ENCODE data around the gene EPO. TPM values are rescaled to one million over a fixed set of nuclear protein-coding genes. Genes with fewer than 3 reads are reported as not detected.
A peak's percentile ranks its signal among the peaks of the same experiment; 100 is the strongest.
"Not testable (repeated sequence)": the region's sequence is repeated elsewhere in the genome, so short reads cannot be mapped to it uniquely, and the experiment has no call there.

Gene EPO
- total RNA-seq, 1 donor from 2014 or later = 0.58 TPM

- H3K4me2 ChIP-seq = no peak overlapping the region
- DNase-seq (ENCODE audit: low spot score) = no peak
- no peaks in the 10 kb centered on the region for H3K9me3 ChIP-seq (ENCODE audit: low read depth)
- TF ChIP-seq CTCF (IDR thresholded peaks at IDR 0.05) (no peak), EZH2 (IDR thresholded peaks at IDR 0.05) (no peak), EZH2phosphoT487 (IDR thresholded peaks at IDR 0.05) (no peak)
- peak overlapping the region; percentile 31 for H3K4me3 Mint-ChIP-seq
- no peak overlapping the region for H3K27ac Mint-ChIP-seq
- H3K36me3 Mint-ChIP-seq = no peaks in the 10 kb centered on the region
- H3K9ac ChIP-seq = no peak overlapping the region
- H3K9me3 Mint-ChIP-seq = peaks cover 16% of the 10 kb centered on the region
- peaks cover 3% of the 10 kb centered on the region for H4K20me1 ChIP-seq (ENCODE audit: low read depth)
- peaks cover 5% of the 10 kb centered on the region for H3K4me1 ChIP-seq
- no peak overlapping the region for H2AFZ ChIP-seq (replicated peaks)
- no peaks in the 10 kb centered on the region for H3K36me3 ChIP-seq
- no peak overlapping the region for H3K4me3 ChIP-seq
- peaks cover 42% of the 10 kb centered on the region for H3K27me3 Mint-ChIP-seq (ENCODE audit: insufficient read depth, low read depth)
- H3K79me2 ChIP-seq (ENCODE audit: low read depth) = no peaks in the 10 kb centered on the region
- H3K27me3 ChIP-seq = peaks cover 86% of the 10 kb centered on the region
- H3K4me1 Mint-ChIP-seq = peaks cover 9% of the 10 kb centered on the region
- no peak overlapping the region for H3K27ac ChIP-seq
- peaks cover 3% of the 10 kb centered on the region for H3F3A ChIP-seq (ENCODE audit: low read depth)
Measured at GRCh38 chr7:100722480-100723212, 2.4 kb downstream of the EPO start.

DNA sequence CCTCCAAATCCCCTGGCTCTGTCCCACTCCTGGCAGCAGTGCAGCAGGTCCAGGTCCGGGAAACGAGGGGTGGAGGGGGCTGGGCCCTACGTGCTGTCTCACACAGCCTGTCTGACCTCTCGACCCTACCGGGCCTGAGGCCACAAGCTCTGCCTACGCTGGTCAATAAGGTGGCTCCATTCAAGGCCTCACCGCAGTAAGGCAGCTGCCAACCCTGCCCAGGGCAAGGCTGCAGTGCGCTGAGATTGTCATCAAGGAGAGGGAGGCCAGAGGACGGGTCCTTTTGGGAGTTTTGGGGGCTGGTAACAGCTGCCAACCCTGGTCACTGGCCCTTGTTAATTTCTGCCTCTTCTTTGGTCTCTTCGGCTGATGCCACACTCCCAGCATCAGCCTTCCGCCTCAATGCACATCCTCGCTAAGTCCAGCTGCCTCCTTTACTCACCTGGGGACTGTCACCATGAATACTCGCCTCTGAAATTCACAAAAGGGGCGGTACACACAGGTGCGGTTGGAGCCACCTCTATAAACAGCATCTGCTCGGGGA, 3.5 kb downstream of the EPO start:
- peaks cover 9% of the 10 kb centered on the region for H3K4me1 Mint-ChIP-seq
- Histone ChIP-seq H3K4me1 (peaks cover 5% of the 10 kb centered on the region), H3K4me2 (no peak overlapping the region), H3K36me3 (no peaks in the 10 kb centered on the region), H3K27ac (no peak overlapping the region), H3F3A (ENCODE audit: low read depth) (peaks cover 3% of the 10 kb centered on the region), H2AFZ (replicated peaks) (no peak overlapping the region), H3K9ac (no peak overlapping the region), H3K4me3 (no peak overlapping the region), H3K79me2 (ENCODE audit: low read depth) (no peaks in the 10 kb centered on the region), H3K27me3 (peaks cover 79% of the 10 kb centered on the region), H3K9me3 (ENCODE audit: low read depth) (no peaks in the 10 kb centered on the region), H4K20me1 (ENCODE audit: low read depth) (peaks cover 3% of the 10 kb centered on the region)
- no peak for DNase-seq (ENCODE audit: low spot score)
- peaks cover 44% of the 10 kb centered on the region for H3K27me3 Mint-ChIP-seq (ENCODE audit: insufficient read depth, low read depth)
- H3K36me3 Mint-ChIP-seq = no peaks in the 10 kb centered on the region
- no peak overlapping the region for H3K27ac Mint-ChIP-seq
- TF ChIP-seq EZH2phosphoT487 (IDR thresholded peaks at IDR 0.05) (no peak), EZH2 (IDR thresholded peaks at IDR 0.05) (no peak), CTCF (IDR thresholded peaks at IDR 0.05) (no peak)
- peaks cover 8% of the 10 kb centered on the region for H3K9me3 Mint-ChIP-seq
- no peak overlapping the region for H3K4me3 Mint-ChIP-seq

DNA sequence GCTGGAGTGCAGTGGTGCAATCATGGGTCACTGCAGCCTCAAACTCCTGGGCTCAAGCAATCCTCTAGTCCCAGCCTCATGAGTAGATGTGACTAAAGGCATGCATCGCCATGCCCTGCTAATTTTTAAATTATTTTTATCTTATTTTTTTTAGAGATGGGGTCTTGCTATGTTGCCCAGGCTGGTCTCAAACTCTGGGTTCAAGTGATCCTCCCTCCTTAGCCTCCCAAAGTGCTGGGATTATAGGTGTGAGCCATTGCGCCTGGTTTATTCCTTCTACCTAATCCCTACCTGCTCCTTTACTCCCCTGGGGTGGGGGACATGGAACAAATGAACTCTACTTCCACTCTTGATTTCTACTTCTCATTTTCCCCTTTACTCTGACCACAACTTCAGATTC, 4.1 kb downstream of the EPO start:
- peaks cover 40% of the 10 kb centered on the region for H3K27me3 Mint-ChIP-seq (ENCODE audit: insufficient read depth, low read depth)
- not testable (repeated sequence) for H3K36me3 ChIP-seq; H3K9me3 Mint-ChIP-seq; H3K79me2 ChIP-seq (ENCODE audit: low read depth); H3K27ac ChIP-seq; H4K20me1 ChIP-seq (ENCODE audit: low read depth); H3K4me3 Mint-ChIP-seq; H3K4me2 ChIP-seq; H3K4me3 ChIP-seq; H3K36me3 Mint-ChIP-seq; H3K9ac ChIP-seq; H2AFZ ChIP-seq (replicated peaks); DNase-seq (ENCODE audit: low spot score); H3K4me1 ChIP-seq; H3K4me1 Mint-ChIP-seq; H3K9me3 ChIP-seq (ENCODE audit: low read depth); H3F3A ChIP-seq (ENCODE audit: low read depth); H3K27ac Mint-ChIP-seq
- peaks cover 74% of the 10 kb centered on the region for H3K27me3 ChIP-seq

Measured in neural progenitor cell (in vitro differentiated cells).